ENCODE measurements around the gene SPACA7.

DNA sequence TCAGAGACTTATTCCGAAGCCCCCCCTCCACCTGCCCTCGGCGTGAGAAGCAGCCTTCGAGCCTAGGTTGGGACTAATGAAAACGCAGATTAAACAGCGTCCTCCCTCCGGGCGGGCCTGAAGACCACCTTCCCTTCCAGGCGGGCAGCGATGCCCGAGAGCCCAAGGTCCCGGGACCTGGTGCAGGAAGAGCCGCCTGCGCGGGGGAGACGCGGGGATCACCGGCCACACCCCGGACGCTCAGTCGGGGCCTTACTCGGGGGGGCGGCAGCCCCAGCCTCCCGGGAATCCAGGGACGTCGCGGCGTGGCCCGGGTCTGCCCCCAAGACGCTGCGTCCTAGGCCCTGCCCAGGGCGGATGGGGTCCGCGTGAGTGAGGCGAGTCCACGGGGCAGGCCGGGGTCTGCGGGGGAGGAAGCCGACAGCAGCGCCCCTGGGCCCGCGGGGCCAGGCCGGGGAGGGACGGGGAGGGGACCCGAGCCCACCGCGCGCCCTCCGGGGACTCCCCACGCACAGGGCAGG, 33.3 kb upstream of the SPACA7 start:
- TF ChIP-seq, protein P1, sequence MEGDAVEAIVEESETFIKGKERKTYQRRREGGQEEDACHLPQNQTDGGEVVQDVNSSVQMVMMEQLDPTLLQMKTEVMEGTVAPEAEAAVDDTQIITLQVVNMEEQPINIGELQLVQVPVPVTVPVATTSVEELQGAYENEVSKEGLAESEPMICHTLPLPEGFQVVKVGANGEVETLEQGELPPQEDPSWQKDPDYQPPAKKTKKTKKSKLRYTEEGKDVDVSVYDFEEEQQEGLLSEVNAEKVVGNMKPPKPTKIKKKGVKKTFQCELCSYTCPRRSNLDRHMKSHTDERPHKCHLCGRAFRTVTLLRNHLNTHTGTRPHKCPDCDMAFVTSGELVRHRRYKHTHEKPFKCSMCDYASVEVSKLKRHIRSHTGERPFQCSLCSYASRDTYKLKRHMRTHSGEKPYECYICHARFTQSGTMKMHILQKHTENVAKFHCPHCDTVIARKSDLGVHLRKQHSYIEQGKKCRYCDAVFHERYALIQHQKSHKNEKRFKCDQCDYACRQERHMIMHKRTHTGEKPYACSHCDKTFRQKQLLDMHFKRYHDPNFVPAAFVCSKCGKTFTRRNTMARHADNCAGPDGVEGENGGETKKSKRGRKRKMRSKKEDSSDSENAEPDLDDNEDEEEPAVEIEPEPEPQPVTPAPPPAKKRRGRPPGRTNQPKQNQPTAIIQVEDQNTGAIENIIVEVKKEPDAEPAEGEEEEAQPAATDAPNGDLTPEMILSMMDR (IDR thresholded peaks at IDR 0.05; ENCODE audit: insufficient read depth, low read length), result no peak
- no peak for TF ChIP-seq SPI1 (IDR thresholded peaks at IDR 0.05; ENCODE audit: borderline replicate concordance, low read depth)

All from HL-60 (cell line).